Trophoblast cell (in vitro differentiated cells and primary cell): Measurements from ENCODE around the gene CEND1.

Experiments
- DNase-seq, 2 donors: peaks; one replicate each; pipeline ENCODE4 v3.0.0-alpha.2; 2016
- H2AFZ ChIP-seq: 2 replicates; pipeline ENCODE4 v1.6.1; 2013; ENCODE audit warnings: low read length, moderate library complexity, mild to moderate bottlenecking; ENCODE audit not compliant: insufficient read depth, poor library complexity
- H2AK5ac ChIP-seq: 2 replicates; pipeline ENCODE4 v1.6.1; 2013; ENCODE audit warnings: mild to moderate bottlenecking, low read length
- H2BK120ac ChIP-seq: 2 replicates; pipeline ENCODE4 v1.6.1; 2013; ENCODE audit warnings: low read length, mild to moderate bottlenecking, moderate library complexity; ENCODE audit not compliant: insufficient read depth, poor library complexity
- H2BK12ac ChIP-seq: 2 replicates; pipeline ENCODE4 v1.6.1; 2013; ENCODE audit warnings: mild to moderate bottlenecking, low read length, moderate library complexity
- H2BK5ac ChIP-seq: 2 replicates; pipeline ENCODE4 v1.6.1; 2013; ENCODE audit warnings: low read length, low read depth, moderate library complexity, mild to moderate bottlenecking; ENCODE audit not compliant: poor library complexity
- H3K14ac ChIP-seq: 2 replicates; pipeline ENCODE4 v1.6.1; 2013; ENCODE audit warnings: mild to moderate bottlenecking, low read length
- H3K18ac ChIP-seq: 2 replicates; pipeline ENCODE4 v1.6.1; 2013; ENCODE audit warnings: mild to moderate bottlenecking, low read length
- H3K23ac ChIP-seq: 2 replicates; pipeline ENCODE4 v1.6.1; 2013; ENCODE audit warnings: low read length
- H3K27ac ChIP-seq: 2 replicates; pipeline ENCODE4 v1.5.1; 2013; ENCODE audit warnings: low read depth, mild to moderate bottlenecking, inconsistent platforms, low read length, moderate library complexity
- H3K27me3 ChIP-seq: 2 replicates; pipeline ENCODE4 v1.6.1; 2013; ENCODE audit warnings: inconsistent platforms, mild to moderate bottlenecking, low read length, moderate library complexity; ENCODE audit not compliant: insufficient read depth
- H3K36me3 ChIP-seq, 2 experiments: 1 replicate in 1 of 2; 2 replicates in 1 of 2; pipeline ENCODE4 v1.6.1; 2013; ENCODE audit warnings: low read length in 2 of 2, mild to moderate bottlenecking in 2 of 2, moderate library complexity in 1 of 2; ENCODE audit not compliant: insufficient read depth in 2 of 2, control insufficient read depth in 1 of 2
- H3K4ac ChIP-seq: 2 replicates; pipeline ENCODE4 v1.6.1; 2013; ENCODE audit warnings: low read depth, mild to moderate bottlenecking, low read length, moderate library complexity
- H3K4me1 ChIP-seq, 2 experiments: 1 replicate in 1 of 2; 2 replicates in 1 of 2; pipeline ENCODE4 v1.6.1; 2013; ENCODE audit warnings: low read length in 2 of 2, mild to moderate bottlenecking in 2 of 2, moderate library complexity in 1 of 2; ENCODE audit not compliant: insufficient read depth in 2 of 2, control insufficient read depth in 1 of 2
- H3K4me2 ChIP-seq: 2 replicates; pipeline ENCODE4 v1.6.1; 2013; ENCODE audit warnings: inconsistent platforms, mild to moderate bottlenecking, low read length, moderate library complexity
- H3K4me3 ChIP-seq: 2 replicates; pipeline ENCODE4 v1.5.1; 2013; ENCODE audit warnings: mild to moderate bottlenecking, low read depth, low read length, inconsistent platforms
- H3K79me1 ChIP-seq: one replicate; pipeline ENCODE4 v1.6.1; 2013; ENCODE audit warnings: low read length
- H3K79me2 ChIP-seq: 2 replicates; pipeline ENCODE4 v1.6.1; 2013; ENCODE audit warnings: low read length, mild to moderate bottlenecking; ENCODE audit not compliant: control insufficient read depth, insufficient read depth, poor library complexity
- H3K9ac ChIP-seq: 2 replicates; pipeline ENCODE4 v1.6.1; 2013; ENCODE audit warnings: mild to moderate bottlenecking, low read length
- H3K9me3 ChIP-seq: 2 replicates; pipeline ENCODE4 v1.6.1; 2013; ENCODE audit warnings: low read depth, mild to moderate bottlenecking, control low read depth, inconsistent platforms, low read length; ENCODE audit not compliant: insufficient read depth
- H4K12ac ChIP-seq: 2 replicates; pipeline ENCODE4 v1.6.1; 2013; ENCODE audit warnings: low read depth, mild to moderate bottlenecking, low read length, moderate library complexity
- H4K8ac ChIP-seq: 2 replicates; pipeline ENCODE4 v1.6.1; 2013; ENCODE audit warnings: low read depth, mild to moderate bottlenecking, low read length, moderate library complexity
- H4K91ac ChIP-seq: one replicate; pipeline ENCODE4 v1.6.1; 2013; ENCODE audit warnings: low read depth, mild to moderate bottlenecking, low read length, moderate library complexity
- WGBS: extraction: QIAGEN DNeasy Blood & Tissue Kit; methylation state at CpG from one replicate; pipeline ENCODE4 v1.1.7; 2013; ENCODE audit warnings: missing lambda C conversion rate; ENCODE audit not compliant: insufficient read length, insufficient coverage; ENCODE audit errors: extremely low coverage; 5-methylcytosine and 5-hydroxymethylcytosine counted together

CEND1 gene

GRCh38 chr11:773830-774229 lies 16.1 kb downstream of the CEND1 start:
- no peak overlapping the region for H2AFZ ChIP-seq
- no peak overlapping the region for H3K4ac ChIP-seq
- H2BK5ac ChIP-seq = no peak overlapping the region
- H3K4me1 ChIP-seq = peaks cover 15 to 32% of the 10 kb centered on the region in 2 experiments
- no peak overlapping the region for H2AK5ac ChIP-seq
- no CpG with 5 or more reads among the region's 9 CpGs for WGBS
- no peak for DNase-seq
- no peak overlapping the region for H3K18ac ChIP-seq
- no peak overlapping the region for H3K27ac ChIP-seq
- peaks cover 44 to 46% of the 10 kb centered on the region in 2 experiments for H3K36me3 ChIP-seq
- H3K4me2 ChIP-seq = no peak overlapping the region
- H3K23ac ChIP-seq = no peak overlapping the region
- peaks cover 20% of the 10 kb centered on the region for H3K79me2 ChIP-seq
- H3K14ac ChIP-seq = no peak overlapping the region
- no peak overlapping the region for H3K4me3 ChIP-seq
- H4K8ac ChIP-seq = no peak overlapping the region
- no peak overlapping the region for H4K91ac ChIP-seq
- no peak overlapping the region for H2BK120ac ChIP-seq
- H3K9me3 ChIP-seq = peaks cover 2% of the 10 kb centered on the region
- no peak overlapping the region for H2BK12ac ChIP-seq
- H3K9ac ChIP-seq = no peak overlapping the region
- H3K27me3 ChIP-seq = no peaks in the 10 kb centered on the region
- no peak overlapping the region for H4K12ac ChIP-seq
- H3K79me1 ChIP-seq = peaks cover 11% of the 10 kb centered on the region

- peaks cover 14 to 32% of the 10 kb centered on the region in 2 experiments for H3K4me1 ChIP-seq
- no peak for DNase-seq
- peaks cover 20% of the 10 kb centered on the region for H3K79me2 ChIP-seq
- no peak overlapping the region for H3K23ac ChIP-seq
- no peak overlapping the region for H4K12ac ChIP-seq
- H4K8ac ChIP-seq = no peak overlapping the region
- H3K9ac ChIP-seq = no peak overlapping the region
- no peak overlapping the region for H2BK120ac ChIP-seq
- no peak overlapping the region for H3K14ac ChIP-seq
- no peak overlapping the region for H2AFZ ChIP-seq
- no CpG with 5 or more reads among the region's 5 CpGs for WGBS
- H3K4me2 ChIP-seq = no peak overlapping the region
- H3K36me3 ChIP-seq = peaks cover 43 to 45% of the 10 kb centered on the region in 2 experiments
- peaks cover 11% of the 10 kb centered on the region for H3K79me1 ChIP-seq
- no peaks in the 10 kb centered on the region for H3K27me3 ChIP-seq
- H2AK5ac ChIP-seq = no peak overlapping the region
- H3K18ac ChIP-seq = no peak overlapping the region
- no peak overlapping the region for H2BK12ac ChIP-seq
- H4K91ac ChIP-seq = no peak overlapping the region
- no peak overlapping the region for H3K4ac ChIP-seq
- H3K4me3 ChIP-seq = no peak overlapping the region
- no peak overlapping the region for H2BK5ac ChIP-seq
- no peak overlapping the region for H3K27ac ChIP-seq
- H3K9me3 ChIP-seq = peaks cover 2% of the 10 kb centered on the region
Measured at GRCh38 chr11:773425-773824, 16.5 kb downstream of the CEND1 start.

GRCh38 chr11:772429-773390 lies 17.2 kb downstream of the CEND1 start:
- no peaks in the 10 kb centered on the region for H3K27me3 ChIP-seq
- no peak overlapping the region for H4K8ac ChIP-seq
- peaks cover 10% of the 10 kb centered on the region for H3K79me1 ChIP-seq
- H3K23ac ChIP-seq = no peak overlapping the region
- H2BK5ac ChIP-seq = no peak overlapping the region
- H4K91ac ChIP-seq = no peak overlapping the region
- peaks cover 14% of the 10 kb centered on the region for H3K79me2 ChIP-seq
- no peak overlapping the region for H3K14ac ChIP-seq
- peaks cover 9 to 27% of the 10 kb centered on the region in 2 experiments for H3K4me1 ChIP-seq
- H2BK12ac ChIP-seq = no peak overlapping the region
- H2BK120ac ChIP-seq = no peak overlapping the region
- no peak overlapping the region for H3K18ac ChIP-seq
- no peak overlapping the region for H3K27ac ChIP-seq
- peaks cover 2% of the 10 kb centered on the region for H3K9me3 ChIP-seq
- H4K12ac ChIP-seq = no peak overlapping the region
- no CpG with 5 or more reads among the region's 34 CpGs for WGBS
- H3K4ac ChIP-seq = no peak overlapping the region
- H3K4me2 ChIP-seq = no peak overlapping the region
- no peak for DNase-seq
- H2AFZ ChIP-seq = no peak overlapping the region
- H3K9ac ChIP-seq = no peak overlapping the region
- no peak overlapping the region for H2AK5ac ChIP-seq
- H3K4me3 ChIP-seq = no peak overlapping the region
- peaks cover 43 to 45% of the 10 kb centered on the region in 2 experiments for H3K36me3 ChIP-seq

GRCh38 chr11:771617-772204 lies 18.2 kb downstream of the CEND1 start:
- no peak overlapping the region for H3K4me2 ChIP-seq
- no peak overlapping the region for H4K91ac ChIP-seq
- no peak overlapping the region for H2BK5ac ChIP-seq
- peaks cover 9 to 27% of the 10 kb centered on the region in 2 experiments for H3K4me1 ChIP-seq
- peaks cover 2% of the 10 kb centered on the region for H3K9me3 ChIP-seq
- no peak overlapping the region for H3K23ac ChIP-seq
- no peaks in the 10 kb centered on the region for H3K27me3 ChIP-seq
- H3K9ac ChIP-seq = no peak overlapping the region
- H2BK12ac ChIP-seq = no peak overlapping the region
- H3K79me2 ChIP-seq = peaks cover 8% of the 10 kb centered on the region
- H3K18ac ChIP-seq = no peak overlapping the region
- WGBS = no CpG with 5 or more reads among the region's 15 CpGs
- no peak overlapping the region for H2AFZ ChIP-seq
- no peak overlapping the region for H3K27ac ChIP-seq
- no peak for DNase-seq
- H3K14ac ChIP-seq = no peak overlapping the region
- no peak overlapping the region for H4K8ac ChIP-seq
- H2AK5ac ChIP-seq = no peak overlapping the region
- peaks cover 51 to 53% of the 10 kb centered on the region in 2 experiments for H3K36me3 ChIP-seq
- H3K4ac ChIP-seq = no peak overlapping the region
- no peak overlapping the region for H2BK120ac ChIP-seq
- no peak overlapping the region for H3K4me3 ChIP-seq
- H3K79me1 ChIP-seq = peaks cover 4% of the 10 kb centered on the region
- H4K12ac ChIP-seq = no peak overlapping the region
